ENCODE results near the gene TSPAN10. TPM values are rescaled to one million over a fixed set of nuclear protein-coding genes. Genes with fewer than 3 reads are reported as not detected.

The TSPAN10 gene
- total RNA-seq, 4 donors from 2014 or later: not detected

- peak; percentile 94 to 98 (median 97) for DNase-seq
- H3K27ac ChIP-seq: peak within 1 kb of the TSS; percentile 87 to 96 (median 88)
Observed at GRCh38 chr17:81666342-81667191, 29.6 kb downstream of the TSPAN10 start, which contains the start of the genes CCDC137 and OXLD1. CCDC137 (plus strand) TSS chr17:81666737; CDS start chr17:81666767, 30 bp downstream. OXLD1 (minus strand) TSS chr17:81666605; CDS start chr17:81666577, 28 bp downstream.

GRCh38 chr17:81667754-81668153, 30.8 kb downstream of the TSPAN10 start:
- Histone ChIP-seq H3K36me3 (peaks cover 0 to 43% (median 0%) of the 10 kb centered on the region in 3 donors), H3K4me3 (peak overlapping the region in 1 of 4 donors; percentile 89), H3K27me3 (no peaks in the 10 kb centered on the region), H3K9me3 (no peaks in the 10 kb centered on the region), H3K4me1 (peaks cover 0 to 22% (median 10%) of the 10 kb centered on the region in 4 donors), H3K27ac (no peak overlapping the region)
- TF ChIP-seq CTCF (IDR thresholded peaks at IDR 0.05) (no peak), POLR2A (IDR thresholded peaks at IDR 0.05) (no peak)
- no peak for DNase-seq

More at GRCh38 chr17:81666342-81667191, 29.6 kb downstream of the TSPAN10 start, which contains the start of the genes CCDC137 and OXLD1:
- H3K4me3 ChIP-seq: peak within 1 kb of the TSS; percentile 79 to 99 (median 90)
- no peaks in the 10 kb centered on the region for H3K27me3 ChIP-seq
- H3K9me3 ChIP-seq: no peaks in the 10 kb centered on the region
- peaks cover 0 to 22% (median 10%) of the 10 kb centered on the region in 4 donors for H3K4me1 ChIP-seq
- H3K36me3 ChIP-seq: peaks cover 0 to 32% (median 0%) of the 10 kb centered on the region in 3 donors
- TF ChIP-seq CTCF (IDR thresholded peaks at IDR 0.05) (no peak), POLR2A (IDR thresholded peaks at IDR 0.05) (peak; percentile 79 to 83)

- H3K4me1 ChIP-seq: peaks cover 0 to 8% (median 0%) of the 10 kb centered on the region in 4 donors
- H3K27ac ChIP-seq: no peak overlapping the region
- peaks cover 0 to 52% (median 0%) of the 10 kb centered on the region in 3 donors for H3K36me3 ChIP-seq
- TF ChIP-seq POLR2A (IDR thresholded peaks at IDR 0.05): no peak
- TF ChIP-seq CTCF (IDR thresholded peaks at IDR 0.05): no peak
- H3K9me3 ChIP-seq: no peaks in the 10 kb centered on the region
- no peaks in the 10 kb centered on the region for H3K27me3 ChIP-seq
- no peak for DNase-seq
- H3K4me3 ChIP-seq: no peak overlapping the region
Observed at GRCh38 chr17:81672504-81672903, 35.5 kb downstream of the TSPAN10 start.

GRCh38 chr17:81672954-81673353, 36.0 kb downstream of the TSPAN10 start:
- Histone ChIP-seq H3K4me1 (peaks cover 0 to 3% (median 0%) of the 10 kb centered on the region in 4 donors), H3K4me3 (no peak overlapping the region), H3K9me3 (no peaks in the 10 kb centered on the region), H3K27me3 (no peaks in the 10 kb centered on the region), H3K27ac (no peak overlapping the region), H3K36me3 (peaks cover 0 to 52% (median 0%) of the 10 kb centered on the region in 3 donors)
- DNase-seq: no peak
- no peak for TF ChIP-seq POLR2A (IDR thresholded peaks at IDR 0.05)
- TF ChIP-seq CTCF (IDR thresholded peaks at IDR 0.05): no peak

GRCh38 chr17:81673561-81674258, 36.7 kb downstream of the TSPAN10 start:
- Histone ChIP-seq H3K9me3 (no peaks in the 10 kb centered on the region), H3K36me3 (peaks cover 0 to 52% (median 0%) of the 10 kb centered on the region in 3 donors), H3K4me3 (no peak overlapping the region), H3K27ac (no peak overlapping the region), H3K4me1 (no peaks in the 10 kb centered on the region), H3K27me3 (no peaks in the 10 kb centered on the region)
- DNase-seq: no peak
- TF ChIP-seq CTCF (IDR thresholded peaks at IDR 0.05) (no peak), POLR2A (IDR thresholded peaks at IDR 0.05) (no peak)
